ENCODE results near the gene WWTR1.

Gene WWTR1

GRCh38 chr3:149623824-149624223, 34.0 kb downstream of the WWTR1 start:
- no peak for DNase-seq (ENCODE audit: low read depth)

GRCh38 chr3:149621218-149622005, 36.4 kb downstream of the WWTR1 start:
- DNase-seq (ENCODE audit: low read depth): no peak

GRCh38 chr3:149620291-149621020, 37.4 kb downstream of the WWTR1 start:
- no peak for DNase-seq (ENCODE audit: low read depth)

GRCh38 chr3:149619136-149619535, 38.7 kb downstream of the WWTR1 start:
- no peak for DNase-seq (ENCODE audit: low read depth)

- no peak for DNase-seq (ENCODE audit: low read depth)
These were observed 39.4 kb downstream of the WWTR1 start for GRCh38 chr3:149618151-149619123.

- DNase-seq (ENCODE audit: low read depth): no peak
These were observed 42.0 kb downstream of the WWTR1 start for GRCh38 chr3:149615731-149616221.

- DNase-seq (ENCODE audit: low read depth): no peak
These were observed 43.8 kb downstream of the WWTR1 start for GRCh38 chr3:149613988-149614387.

- DNase-seq (ENCODE audit: low read depth): no peak
These were observed 45.4 kb downstream of the WWTR1 start for GRCh38 chr3:149612456-149612855.

- DNase-seq (ENCODE audit: low read depth): no peak
These were observed 46.7 kb downstream of the WWTR1 start for GRCh38 chr3:149611149-149611548.

- DNase-seq (ENCODE audit: low read depth): no peak
These were observed 47.3 kb downstream of the WWTR1 start for GRCh38 chr3:149610351-149611105.

- no peak for DNase-seq (ENCODE audit: low read depth)
These were observed 48.2 kb downstream of the WWTR1 start for GRCh38 chr3:149609595-149609994.

GRCh38 chr3:149608987-149609386, 48.8 kb downstream of the WWTR1 start:
- DNase-seq (ENCODE audit: low read depth): no peak

GRCh38 chr3:149605902-149606301, 51.9 kb downstream of the WWTR1 start:
- DNase-seq (ENCODE audit: low read depth): no peak

GRCh38 chr3:149604125-149604875, 53.5 kb downstream of the WWTR1 start:
- DNase-seq (ENCODE audit: low read depth): no peak

- DNase-seq (ENCODE audit: low read depth): no peak
These were observed 54.4 kb downstream of the WWTR1 start for GRCh38 chr3:149603126-149604074.

- no peak for DNase-seq (ENCODE audit: low read depth)
These were observed 57.2 kb downstream of the WWTR1 start for GRCh38 chr3:149600634-149601033.

GRCh38 chr3:149599236-149599635, 58.6 kb downstream of the WWTR1 start:
- DNase-seq (ENCODE audit: low read depth): no peak

- DNase-seq (ENCODE audit: low read depth): no peak
These were observed 61.6 kb downstream of the WWTR1 start for GRCh38 chr3:149596134-149596770.
